IMR-90 (cell line): ENCODE results near the gene PTPN5. TPM values are rescaled to one million over a fixed set of nuclear protein-coding genes. Genes with fewer than 3 reads are reported as not detected.

Source experiments
- ATAC-seq: fragments of 200-7000 bp; cut with Tn5 transposase; 2 replicates; pipeline ENCODE4 v1.9.1; 2020; ENCODE audit warnings: low read depth, mild to moderate bottlenecking, moderate library complexity
- BruUV-seq: library from RNA; stranded (reverse); fragments of 400-500 nt; replicated peaks from 2 replicates; lab custom pipeline; 2021; lab: Mats Ljungman, UMichigan
- CTCF ChIA-PET: fragments of 300-600 bp; formaldehyde crosslinking; extraction: SDS; loops from one replicate; lab custom pipeline; 2021; ENCODE audit warnings: antibody characterized with exemption; lab: Yijun Ruan, JAX
- POLR2A ChIA-PET: fragments of 300-600 bp; sonication (Branson Sonifier 250); formaldehyde crosslinking; loops from one replicate; lab custom pipeline; 2022; ENCODE audit warnings: antibody characterized with exemption; ENCODE audit not compliant: unreplicated experiment; lab: Charles Lee
- DNase-seq: peaks from one replicate; pipeline ENCODE4 v3.0.0; 2013
- H2AFZ ChIP-seq: replicated peaks from 2 replicates; pipeline ENCODE3; 2013; ENCODE audit warnings: low read length, mild to moderate bottlenecking; ENCODE audit not compliant: poor library complexity
- H2AK5ac ChIP-seq: 2 replicates; pipeline ENCODE4 v1.6.1; 2013; ENCODE audit warnings: low read depth, low read length, inconsistent platforms
- H2AK9ac ChIP-seq: replicated peaks from 2 replicates; pipeline ENCODE3; 2013; ENCODE audit warnings: mild to moderate bottlenecking, low read depth, low read length, moderate library complexity; ENCODE audit not compliant: poor library complexity
- H2BK120ac ChIP-seq: 2 replicates; pipeline ENCODE4 v1.6.1; 2013; ENCODE audit warnings: low read depth, low read length, inconsistent platforms
- H2BK15ac ChIP-seq: 3 replicates; pipeline ENCODE4 v1.6.1; 2013; ENCODE audit warnings: low read depth, low read length, inconsistent platforms
- H2BK20ac ChIP-seq: 2 replicates; pipeline ENCODE4 v1.6.1; 2013; ENCODE audit warnings: low read depth, mild to moderate bottlenecking, inconsistent platforms, low read length, moderate library complexity
- H2BK5ac ChIP-seq: 2 replicates; pipeline ENCODE4 v1.6.1; 2013; ENCODE audit warnings: mild to moderate bottlenecking, low read depth, low read length, inconsistent platforms; ENCODE audit not compliant: poor library complexity, severe bottlenecking
- H3K14ac ChIP-seq: replicated peaks from 2 replicates; pipeline ENCODE4 v1.6.1; 2013; ENCODE audit warnings: low read depth, low read length, inconsistent platforms
- H3K18ac ChIP-seq: 2 replicates; pipeline ENCODE4 v1.6.1; 2013; ENCODE audit warnings: low read depth, low read length, control low read depth
- H3K23ac ChIP-seq: 2 replicates; pipeline ENCODE4 v1.6.1; 2013; ENCODE audit warnings: low read depth, low read length, inconsistent platforms
- H3K27ac ChIP-seq: 2 replicates; pipeline ENCODE4 v1.5.1; 2013; ENCODE audit warnings: mild to moderate bottlenecking, control low read depth, low read length; ENCODE audit not compliant: insufficient read depth
- H3K27me3 ChIP-seq: 2 replicates; pipeline ENCODE4 v1.6.1; 2013; ENCODE audit warnings: low read length; ENCODE audit not compliant: control insufficient read depth, insufficient read depth
- H3K36me3 ChIP-seq: 2 replicates; pipeline ENCODE4 v1.6.1; 2013; ENCODE audit warnings: low read length, mixed read lengths; ENCODE audit not compliant: control insufficient read depth, insufficient read depth
- H3K4ac ChIP-seq: 2 replicates; pipeline ENCODE4 v1.6.1; 2013; ENCODE audit warnings: low read depth, low read length, inconsistent platforms
- H3K4me1 ChIP-seq: 2 replicates; pipeline ENCODE4 v1.6.1; 2013; ENCODE audit warnings: low read length, mixed read lengths; ENCODE audit not compliant: control insufficient read depth, insufficient read depth
- H3K4me2 ChIP-seq: 2 replicates; pipeline ENCODE4 v1.6.1; 2013; ENCODE audit warnings: low read depth, mild to moderate bottlenecking, control low read depth, low read length, moderate library complexity
- H3K4me3 ChIP-seq: 2 replicates; pipeline ENCODE4 v1.5.1; 2013; ENCODE audit warnings: low read depth, mild to moderate bottlenecking, control low read depth, low read length, moderate library complexity; ENCODE audit not compliant: insufficient read depth
- H3K56ac ChIP-seq: 2 replicates; pipeline ENCODE4 v1.6.1; 2013; ENCODE audit warnings: low read length, inconsistent platforms; ENCODE audit not compliant: insufficient read depth; ENCODE audit errors: extremely low read depth
- H3K79me1 ChIP-seq, 2 experiments: 2 replicates each; pipeline ENCODE4 v1.6.1; 2013; ENCODE audit warnings: low read length in 2 of 2, inconsistent platforms in 1 of 2, low read depth in 1 of 2
- H3K9ac ChIP-seq: 2 replicates; pipeline ENCODE4 v1.6.1; 2013; ENCODE audit warnings: low read depth, low read length, control low read depth
- H3K9me1 ChIP-seq: 2 replicates; pipeline ENCODE4 v1.6.1; 2013; ENCODE audit warnings: low read length, inconsistent platforms; ENCODE audit not compliant: insufficient read depth
- H3K9me3 ChIP-seq: 2 replicates; pipeline ENCODE4 v1.6.1; 2013; ENCODE audit warnings: low read length; ENCODE audit not compliant: control insufficient read depth, insufficient read depth
- H4K20me1 ChIP-seq: 2 replicates; pipeline ENCODE4 v1.6.1; 2013; ENCODE audit warnings: low read length, inconsistent platforms; ENCODE audit not compliant: insufficient read depth
- H4K5ac ChIP-seq: 2 replicates; pipeline ENCODE4 v1.6.1; 2013; ENCODE audit warnings: mild to moderate bottlenecking, low read depth, low read length, control low read depth
- H4K8ac ChIP-seq, 2 experiments: 2 replicates each; pipeline ENCODE4 v1.6.1; 2013; ENCODE audit warnings: low read depth in 2 of 2, low read length in 2 of 2, control low read depth in 1 of 2, inconsistent platforms in 1 of 2
- H4K91ac ChIP-seq: 2 replicates; pipeline ENCODE4 v1.6.1; 2013; ENCODE audit warnings: low read depth, low read length, inconsistent platforms; ENCODE audit not compliant: insufficient read depth
- ELK1 ChIP-seq: fragments of 150-350 bp; IDR thresholded peaks from 2 replicates; pipeline ENCODE4 v1.6.1; 2016; ENCODE audit warnings: low read depth, mild to moderate bottlenecking, low read length, moderate library complexity, borderline replicate concordance
- MAFK ChIP-seq: IDR thresholded peaks from 2 replicates; pipeline ENCODE4 v1.6.1; 2012; ENCODE audit warnings: low read depth, low read length, improper control_type of control experiment
- MXI1 ChIP-seq: IDR thresholded peaks from 2 replicates; pipeline ENCODE4 v1.6.1; 2012; ENCODE audit warnings: low read depth, mild to moderate bottlenecking, low read length, moderate library complexity, borderline replicate concordance
- WGBS, 2 experiments: methylation state at CpG; one replicate each; pipeline versions ENCODE4 v1.1.5 to v1.1.7; 2013; ENCODE audit warnings: missing lambda C conversion rate in 2 of 2; ENCODE audit not compliant: insufficient read length in 1 of 2; ENCODE audit errors: extremely low coverage in 2 of 2; 5-methylcytosine and 5-hydroxymethylcytosine counted together
- dilution Hi-C: fragments of 300-500 bp; cut with HindIII; formaldehyde crosslinking; loops from one replicate; pipeline ENCODE4 v1.14.3; 2018; ENCODE audit warnings: low sequenced_read_pairs; ENCODE audit not compliant: unreplicated experiment
- in situ Hi-C: fragments of 300-500 bp; cut with MboI; formaldehyde crosslinking; loops from 3 replicates; pipeline ENCODE4 v1.14.3; 2019; ENCODE audit warnings: low sequenced_read_pairs, inconsistent platforms, mixed read lengths
- intact Hi-C: fragments of 100-400 bp; cut with micrococcal nuclease; formaldehyde crosslinking; loops from 2 replicates; pipeline ENCODE4 v1.10.0; 2022
- polyA plus RNA-seq, 3 experiments: library from polyadenylated mRNA; depleted of rRNA; stranded (reverse); fragments of >200 nt; gene quantifications; 2 replicates each; pipeline ENCODE4 v1.2.3, GENCODE V29; 2012; ENCODE audit warnings: low replicate concordance in 1 of 3
- total RNA-seq: library from RNA; depleted of rRNA; stranded (reverse); fragments of >200 nt; gene quantifications from 2 replicates; pipeline ENCODE4 v1.2.3, GENCODE V29; 2012

The PTPN5 gene
- total and polyA plus RNA-seq, 2 of the 4 experiments (the other 2 are of a cell fraction) = not detected

GRCh38 chr11:18791207-18791968 is at the start of gene PTPN5 (continued):
- TF ChIP-seq MAFK = no peak

GRCh38 chr11:18836417-18836816 is 44.8 kb upstream of the PTPN5 start:
- in situ Hi-C loops = no loop called here
- DNase-seq (no peak), ATAC-seq (0 out of 2 replicates have a peak, but pooled peaks have one; percentile 14)

More at GRCh38 chr11:18836417-18836816, 44.8 kb upstream of the PTPN5 start:
- H3K4me2 ChIP-seq = no peak overlapping the region
- peak; percentile 37; the same call in 1 of the 2 replicates for TF ChIP-seq MXI1
- TF ChIP-seq ELK1 = no peak
- intact Hi-C loops (no loop called here), dilution Hi-C loops (no loop called here)
- 29% methylated on average over 2 of the region's 2 CpGs; no CpG with 5 or more reads in 1 of the 2 experiments for WGBS, 2 experiments
- no peak overlapping the region for H2AK9ac ChIP-seq
- no peak overlapping the region for H3K18ac ChIP-seq
- H3K14ac ChIP-seq = no peak overlapping the region
- no peak overlapping the region for H4K91ac ChIP-seq
- no peak overlapping the region for H3K4me3 ChIP-seq
- H4K20me1 ChIP-seq = no peaks in the 10 kb centered on the region
- H3K56ac ChIP-seq = no peak overlapping the region
- no peak overlapping the region for H3K4ac ChIP-seq
- no peak overlapping the region for H2AK5ac ChIP-seq
- CTCF ChIA-PET = no interaction called here
- H2AFZ ChIP-seq = no peak overlapping the region
- no peak overlapping the region for H3K27ac ChIP-seq
- no peaks in the 10 kb centered on the region for H3K79me1 ChIP-seq
- no peaks in the 10 kb centered on the region; the same call in 1 of the 2 replicates for H3K9me3 ChIP-seq
- BruUV-seq = no TSS peak
- H3K27me3 ChIP-seq = no peaks in the 10 kb centered on the region
- H3K9me1 ChIP-seq = no peaks in the 10 kb centered on the region
- H2BK15ac ChIP-seq = no peak overlapping the region
- H4K8ac ChIP-seq = no peak overlapping the region
- no peaks in the 10 kb centered on the region for H3K4me1 ChIP-seq
- H4K5ac ChIP-seq = no peak overlapping the region
- POLR2A ChIA-PET = no interaction called here
- H3K9ac ChIP-seq = no peak overlapping the region
- H3K36me3 ChIP-seq = no peaks in the 10 kb centered on the region
- no peak overlapping the region for H2BK120ac ChIP-seq
- H3K23ac ChIP-seq = no peak overlapping the region
- H2BK5ac ChIP-seq = no peak overlapping the region
- no peak overlapping the region for H2BK20ac ChIP-seq
